K562 (cell line): Measurements from ENCODE around the gene MYOG. TPM values are rescaled to one million over a fixed set of nuclear protein-coding genes. Genes with fewer than 3 reads are reported as not detected.

Experiments
- CCNT2 ChIP-seq: IDR thresholded peaks from 2 replicates; pipeline ENCODE4 v1.6.1; 2011; ENCODE audit warnings: borderline replicate concordance, low read depth, mild to moderate bottlenecking, moderate library complexity, mixed read lengths, low read length; ENCODE audit not compliant: insufficient read length; ENCODE audit errors: extremely low read depth
- FOS ChIP-seq: IDR thresholded peaks from 3 replicates; pipeline ENCODE4 v1.6.1; 2011; ENCODE audit not compliant: insufficient read length; ENCODE audit errors: extremely low read depth
- NFYB ChIP-seq: IDR thresholded peaks from 2 replicates; pipeline ENCODE4 v1.6.1; 2011; ENCODE audit warnings: mild to moderate bottlenecking, moderate library complexity; ENCODE audit not compliant: insufficient read length; ENCODE audit errors: extremely low read depth
- TAF15 ChIP-seq: fragments of 200-400 bp; formaldehyde crosslinking; IDR thresholded peaks from 2 replicates; pipeline ENCODE4 v1.6.1; 2017; ENCODE audit warnings: mild to moderate bottlenecking, low read depth, low read length, moderate library complexity
- TFAM ChIP-seq: fragments of 250-450 bp; sonication (Bioruptor Pico); conservative IDR thresholded peaks from 2 replicates; pipeline ENCODE4 v1.5.0; 2021; ENCODE audit warnings: mild to moderate bottlenecking, moderate library complexity
- ZNF41 ChIP-seq: fragments of 250-450 bp; sonication (Bioruptor Pico); conservative IDR thresholded peaks from 2 replicates; pipeline ENCODE4 v1.4.0; 2020; ENCODE audit warnings: mild to moderate bottlenecking
- polyA plus RNA-seq, 8 experiments: library from polyadenylated mRNA; depleted of rRNA in 4 of 8; stranded (reverse) in 5 of 8; unstranded in 3 of 8; fragments of >200 nt; fragmentation: Nextera tagmentation in 2 of 8; fragmentation: Illumina TruSeq in 1 of 8; extraction: Ambion mirVana in 2 of 8; extraction: Trizol in 1 of 8; gene quantifications; 2 replicates each; pipeline versions ENCODE4 v1.2.1 to v1.2.3, GENCODE V29; 2011 to 2014; ENCODE audit warnings: inconsistent platforms in 1 of 8, missing spikeins in 1 of 8
- total RNA-seq, 7 experiments: library from RNA; depleted of rRNA in 6 of 7; stranded (reverse); fragments of >200 nt in 6 of 7; fragmentation: Illumina TruSeq in 2 of 7; extraction: Trizol in 2 of 7; gene quantifications; 2 replicates each; pipeline versions ENCODE4 v1.2.1 to v1.2.3, GENCODE V29; 2011 to 2021; ENCODE audit warnings: low replicate concordance in 1 of 7
- TF ChIP-seq, protein P1 (sequence below): fragments of 250-450 bp; sonication (Bioruptor Pico); IDR thresholded peaks from 2 replicates; pipeline ENCODE4 v1.4.0; 2020; ENCODE audit warnings: mild to moderate bottlenecking, moderate library complexity
- TF ChIP-seq, protein P2 (sequence below): fragments of 450-650 bp; formaldehyde crosslinking; IDR thresholded peaks from 2 replicates; pipeline ENCODE4 v1.4.0; 2020; ENCODE audit warnings: mild to moderate bottlenecking, moderate library complexity
- TF ChIP-seq, protein P3 (sequence below): sonication (generic); formaldehyde crosslinking; IDR thresholded peaks from 2 replicates; pipeline ENCODE4 v1.8.0; 2022; ENCODE audit warnings: mild to moderate bottlenecking, missing genetic modification reagents
- TF ChIP-seq, protein P4 (sequence below): fragments of 450-650 bp; IDR thresholded peaks from 2 replicates; pipeline ENCODE4 v1.6.1; 2016; ENCODE audit warnings: mild to moderate bottlenecking, moderate library complexity

MYOG gene
- total and polyA plus RNA-seq, 9 of the 15 experiments (the other 6 are each of a cell fraction or from before 2014, with no cell fraction given): not detected

DNA sequence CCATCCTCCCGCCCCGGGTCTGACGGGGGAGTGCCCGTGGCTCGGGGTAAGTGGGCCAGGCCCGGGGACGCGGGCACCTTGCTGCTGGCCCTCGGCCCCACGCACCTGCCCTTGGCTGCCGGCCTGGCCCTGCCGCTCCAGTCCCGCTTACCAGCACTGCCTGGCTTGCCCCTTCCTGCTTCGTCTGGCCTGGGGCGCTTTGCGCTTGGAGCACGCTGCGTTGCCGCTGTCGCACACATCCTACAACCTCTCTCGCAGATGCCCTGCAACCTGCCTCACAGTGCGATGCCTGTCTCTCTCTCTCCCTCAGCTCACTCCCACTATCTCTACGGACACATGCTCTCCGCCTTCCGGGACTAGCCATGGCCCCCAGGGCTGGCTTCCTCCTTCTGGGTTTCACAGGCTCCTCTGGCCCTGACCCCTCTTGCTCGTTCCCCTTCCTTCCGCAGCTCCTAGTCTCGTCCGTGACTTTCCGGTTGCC lies 9.7 kb downstream of the MYOG start (continued):
- TF ChIP-seq, protein P1, sequence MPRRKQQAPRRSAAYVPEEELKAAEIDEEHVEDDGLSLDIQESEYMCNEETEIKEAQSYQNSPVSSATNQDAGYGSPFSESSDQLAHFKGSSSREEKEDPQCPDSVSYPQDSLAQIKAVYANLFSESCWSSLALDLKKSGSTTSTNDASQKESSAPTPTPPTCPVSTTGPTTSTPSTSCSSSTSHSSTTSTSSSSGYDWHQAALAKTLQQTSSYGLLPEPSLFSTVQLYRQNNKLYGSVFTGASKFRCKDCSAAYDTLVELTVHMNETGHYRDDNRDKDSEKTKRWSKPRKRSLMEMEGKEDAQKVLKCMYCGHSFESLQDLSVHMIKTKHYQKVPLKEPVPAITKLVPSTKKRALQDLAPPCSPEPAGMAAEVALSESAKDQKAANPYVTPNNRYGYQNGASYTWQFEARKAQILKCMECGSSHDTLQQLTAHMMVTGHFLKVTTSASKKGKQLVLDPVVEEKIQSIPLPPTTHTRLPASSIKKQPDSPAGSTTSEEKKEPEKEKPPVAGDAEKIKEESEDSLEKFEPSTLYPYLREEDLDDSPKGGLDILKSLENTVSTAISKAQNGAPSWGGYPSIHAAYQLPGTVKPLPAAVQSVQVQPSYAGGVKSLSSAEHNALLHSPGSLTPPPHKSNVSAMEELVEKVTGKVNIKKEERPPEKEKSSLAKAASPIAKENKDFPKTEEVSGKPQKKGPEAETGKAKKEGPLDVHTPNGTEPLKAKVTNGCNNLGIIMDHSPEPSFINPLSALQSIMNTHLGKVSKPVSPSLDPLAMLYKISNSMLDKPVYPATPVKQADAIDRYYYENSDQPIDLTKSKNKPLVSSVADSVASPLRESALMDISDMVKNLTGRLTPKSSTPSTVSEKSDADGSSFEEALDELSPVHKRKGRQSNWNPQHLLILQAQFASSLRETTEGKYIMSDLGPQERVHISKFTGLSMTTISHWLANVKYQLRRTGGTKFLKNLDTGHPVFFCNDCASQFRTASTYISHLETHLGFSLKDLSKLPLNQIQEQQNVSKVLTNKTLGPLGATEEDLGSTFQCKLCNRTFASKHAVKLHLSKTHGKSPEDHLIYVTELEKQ (CRISPR knock-in tag): no peak
- TF ChIP-seq NFYB (no peak), FOS (no peak), CCNT2 (no peak), TAF15 (no peak), ZNF41 (CRISPR knock-in tag) (no peak), TFAM (CRISPR knock-in tag) (no peak)
- TF ChIP-seq, protein P2, sequence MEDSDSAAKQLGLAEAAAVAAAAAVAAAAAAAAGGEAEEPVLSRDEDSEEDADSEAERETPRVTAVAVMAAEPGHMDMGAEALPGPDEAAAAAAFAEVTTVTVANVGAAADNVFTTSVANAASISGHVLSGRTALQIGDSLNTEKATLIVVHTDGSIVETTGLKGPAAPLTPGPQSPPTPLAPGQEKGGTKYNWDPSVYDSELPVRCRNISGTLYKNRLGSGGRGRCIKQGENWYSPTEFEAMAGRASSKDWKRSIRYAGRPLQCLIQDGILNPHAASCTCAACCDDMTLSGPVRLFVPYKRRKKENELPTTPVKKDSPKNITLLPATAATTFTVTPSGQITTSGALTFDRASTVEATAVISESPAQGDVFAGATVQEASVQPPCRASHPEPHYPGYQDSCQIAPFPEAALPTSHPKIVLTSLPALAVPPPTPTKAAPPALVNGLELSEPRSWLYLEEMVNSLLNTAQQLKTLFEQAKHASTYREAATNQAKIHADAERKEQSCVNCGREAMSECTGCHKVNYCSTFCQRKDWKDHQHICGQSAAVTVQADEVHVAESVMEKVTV: no peak
- TF ChIP-seq, protein P3, sequence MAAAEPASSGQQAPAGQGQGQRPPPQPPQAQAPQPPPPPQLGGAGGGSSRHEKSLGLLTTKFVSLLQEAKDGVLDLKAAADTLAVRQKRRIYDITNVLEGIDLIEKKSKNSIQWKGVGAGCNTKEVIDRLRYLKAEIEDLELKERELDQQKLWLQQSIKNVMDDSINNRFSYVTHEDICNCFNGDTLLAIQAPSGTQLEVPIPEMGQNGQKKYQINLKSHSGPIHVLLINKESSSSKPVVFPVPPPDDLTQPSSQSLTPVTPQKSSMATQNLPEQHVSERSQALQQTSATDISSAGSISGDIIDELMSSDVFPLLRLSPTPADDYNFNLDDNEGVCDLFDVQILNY: no peak
- TF ChIP-seq, protein P4, sequence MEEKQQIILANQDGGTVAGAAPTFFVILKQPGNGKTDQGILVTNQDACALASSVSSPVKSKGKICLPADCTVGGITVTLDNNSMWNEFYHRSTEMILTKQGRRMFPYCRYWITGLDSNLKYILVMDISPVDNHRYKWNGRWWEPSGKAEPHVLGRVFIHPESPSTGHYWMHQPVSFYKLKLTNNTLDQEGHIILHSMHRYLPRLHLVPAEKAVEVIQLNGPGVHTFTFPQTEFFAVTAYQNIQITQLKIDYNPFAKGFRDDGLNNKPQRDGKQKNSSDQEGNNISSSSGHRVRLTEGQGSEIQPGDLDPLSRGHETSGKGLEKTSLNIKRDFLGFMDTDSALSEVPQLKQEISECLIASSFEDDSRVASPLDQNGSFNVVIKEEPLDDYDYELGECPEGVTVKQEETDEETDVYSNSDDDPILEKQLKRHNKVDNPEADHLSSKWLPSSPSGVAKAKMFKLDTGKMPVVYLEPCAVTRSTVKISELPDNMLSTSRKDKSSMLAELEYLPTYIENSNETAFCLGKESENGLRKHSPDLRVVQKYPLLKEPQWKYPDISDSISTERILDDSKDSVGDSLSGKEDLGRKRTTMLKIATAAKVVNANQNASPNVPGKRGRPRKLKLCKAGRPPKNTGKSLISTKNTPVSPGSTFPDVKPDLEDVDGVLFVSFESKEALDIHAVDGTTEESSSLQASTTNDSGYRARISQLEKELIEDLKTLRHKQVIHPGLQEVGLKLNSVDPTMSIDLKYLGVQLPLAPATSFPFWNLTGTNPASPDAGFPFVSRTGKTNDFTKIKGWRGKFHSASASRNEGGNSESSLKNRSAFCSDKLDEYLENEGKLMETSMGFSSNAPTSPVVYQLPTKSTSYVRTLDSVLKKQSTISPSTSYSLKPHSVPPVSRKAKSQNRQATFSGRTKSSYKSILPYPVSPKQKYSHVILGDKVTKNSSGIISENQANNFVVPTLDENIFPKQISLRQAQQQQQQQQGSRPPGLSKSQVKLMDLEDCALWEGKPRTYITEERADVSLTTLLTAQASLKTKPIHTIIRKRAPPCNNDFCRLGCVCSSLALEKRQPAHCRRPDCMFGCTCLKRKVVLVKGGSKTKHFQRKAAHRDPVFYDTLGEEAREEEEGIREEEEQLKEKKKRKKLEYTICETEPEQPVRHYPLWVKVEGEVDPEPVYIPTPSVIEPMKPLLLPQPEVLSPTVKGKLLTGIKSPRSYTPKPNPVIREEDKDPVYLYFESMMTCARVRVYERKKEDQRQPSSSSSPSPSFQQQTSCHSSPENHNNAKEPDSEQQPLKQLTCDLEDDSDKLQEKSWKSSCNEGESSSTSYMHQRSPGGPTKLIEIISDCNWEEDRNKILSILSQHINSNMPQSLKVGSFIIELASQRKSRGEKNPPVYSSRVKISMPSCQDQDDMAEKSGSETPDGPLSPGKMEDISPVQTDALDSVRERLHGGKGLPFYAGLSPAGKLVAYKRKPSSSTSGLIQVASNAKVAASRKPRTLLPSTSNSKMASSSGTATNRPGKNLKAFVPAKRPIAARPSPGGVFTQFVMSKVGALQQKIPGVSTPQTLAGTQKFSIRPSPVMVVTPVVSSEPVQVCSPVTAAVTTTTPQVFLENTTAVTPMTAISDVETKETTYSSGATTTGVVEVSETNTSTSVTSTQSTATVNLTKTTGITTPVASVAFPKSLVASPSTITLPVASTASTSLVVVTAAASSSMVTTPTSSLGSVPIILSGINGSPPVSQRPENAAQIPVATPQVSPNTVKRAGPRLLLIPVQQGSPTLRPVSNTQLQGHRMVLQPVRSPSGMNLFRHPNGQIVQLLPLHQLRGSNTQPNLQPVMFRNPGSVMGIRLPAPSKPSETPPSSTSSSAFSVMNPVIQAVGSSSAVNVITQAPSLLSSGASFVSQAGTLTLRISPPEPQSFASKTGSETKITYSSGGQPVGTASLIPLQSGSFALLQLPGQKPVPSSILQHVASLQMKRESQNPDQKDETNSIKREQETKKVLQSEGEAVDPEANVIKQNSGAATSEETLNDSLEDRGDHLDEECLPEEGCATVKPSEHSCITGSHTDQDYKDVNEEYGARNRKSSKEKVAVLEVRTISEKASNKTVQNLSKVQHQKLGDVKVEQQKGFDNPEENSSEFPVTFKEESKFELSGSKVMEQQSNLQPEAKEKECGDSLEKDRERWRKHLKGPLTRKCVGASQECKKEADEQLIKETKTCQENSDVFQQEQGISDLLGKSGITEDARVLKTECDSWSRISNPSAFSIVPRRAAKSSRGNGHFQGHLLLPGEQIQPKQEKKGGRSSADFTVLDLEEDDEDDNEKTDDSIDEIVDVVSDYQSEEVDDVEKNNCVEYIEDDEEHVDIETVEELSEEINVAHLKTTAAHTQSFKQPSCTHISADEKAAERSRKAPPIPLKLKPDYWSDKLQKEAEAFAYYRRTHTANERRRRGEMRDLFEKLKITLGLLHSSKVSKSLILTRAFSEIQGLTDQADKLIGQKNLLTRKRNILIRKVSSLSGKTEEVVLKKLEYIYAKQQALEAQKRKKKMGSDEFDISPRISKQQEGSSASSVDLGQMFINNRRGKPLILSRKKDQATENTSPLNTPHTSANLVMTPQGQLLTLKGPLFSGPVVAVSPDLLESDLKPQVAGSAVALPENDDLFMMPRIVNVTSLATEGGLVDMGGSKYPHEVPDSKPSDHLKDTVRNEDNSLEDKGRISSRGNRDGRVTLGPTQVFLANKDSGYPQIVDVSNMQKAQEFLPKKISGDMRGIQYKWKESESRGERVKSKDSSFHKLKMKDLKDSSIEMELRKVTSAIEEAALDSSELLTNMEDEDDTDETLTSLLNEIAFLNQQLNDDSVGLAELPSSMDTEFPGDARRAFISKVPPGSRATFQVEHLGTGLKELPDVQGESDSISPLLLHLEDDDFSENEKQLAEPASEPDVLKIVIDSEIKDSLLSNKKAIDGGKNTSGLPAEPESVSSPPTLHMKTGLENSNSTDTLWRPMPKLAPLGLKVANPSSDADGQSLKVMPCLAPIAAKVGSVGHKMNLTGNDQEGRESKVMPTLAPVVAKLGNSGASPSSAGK: peak; percentile 21; the same call in 1 of the 2 replicates
